ENCODE results near the gene NOSTRIN.
"Not testable (repeated sequence)": the region's sequence is repeated elsewhere in the genome, so short reads cannot be mapped to it uniquely, and the experiment has no call there.

Gene NOSTRIN

GRCh38 chr2:168801961-168802858 lies at the start of gene NOSTRIN:
NOSTRIN (plus strand) TSS chr2:168802637; CDS start chr2:168802647, 10 bp downstream.
- no peak for DNase-seq (ENCODE audit: low read depth)

- no peak for DNase-seq (ENCODE audit: low read depth)
Observed at GRCh38 chr2:168753765-168754329, 48.6 kb upstream of the NOSTRIN start.

GRCh38 chr2:168757223-168757622 lies 45.2 kb upstream of the NOSTRIN start:
- no peak for DNase-seq (ENCODE audit: low read depth)

- no peak for DNase-seq (ENCODE audit: low read depth)
Observed at GRCh38 chr2:168758970-168759820, 43.2 kb upstream of the NOSTRIN start.

- no peak for DNase-seq (ENCODE audit: low read depth)
Observed at GRCh38 chr2:168765401-168765800, 37.0 kb upstream of the NOSTRIN start.

GRCh38 chr2:168766600-168766999 lies 35.8 kb upstream of the NOSTRIN start:
- DNase-seq (ENCODE audit: low read depth), result no peak

GRCh38 chr2:168767258-168767657 lies 35.2 kb upstream of the NOSTRIN start:
- no peak for DNase-seq (ENCODE audit: low read depth)

- not testable (repeated sequence) for DNase-seq (ENCODE audit: low read depth)
Observed at GRCh38 chr2:168768357-168768756, 34.1 kb upstream of the NOSTRIN start.

- no peak for DNase-seq (ENCODE audit: low read depth)
Observed at GRCh38 chr2:168770796-168771195, 31.6 kb upstream of the NOSTRIN start.

GRCh38 chr2:168772704-168773103 lies 29.7 kb upstream of the NOSTRIN start:
- no peak for DNase-seq (ENCODE audit: low read depth)

GRCh38 chr2:168773128-168773527 lies 29.3 kb upstream of the NOSTRIN start:
- DNase-seq (ENCODE audit: low read depth), result no peak

- DNase-seq (ENCODE audit: low read depth), result no peak
Observed at GRCh38 chr2:168773719-168774521, 28.5 kb upstream of the NOSTRIN start.

GRCh38 chr2:168775837-168776236 lies 26.6 kb upstream of the NOSTRIN start:
- no peak for DNase-seq (ENCODE audit: low read depth)

GRCh38 chr2:168780669-168781071 lies 21.8 kb upstream of the NOSTRIN start:
- no peak for DNase-seq (ENCODE audit: low read depth)

GRCh38 chr2:168781191-168781817 lies 21.1 kb upstream of the NOSTRIN start:
- DNase-seq (ENCODE audit: low read depth), result no peak

GRCh38 chr2:168782271-168782670 lies 20.2 kb upstream of the NOSTRIN start:
- no peak for DNase-seq (ENCODE audit: low read depth)

- DNase-seq (ENCODE audit: low read depth), result no peak
Observed at GRCh38 chr2:168784993-168785392, 17.4 kb upstream of the NOSTRIN start.

- DNase-seq (ENCODE audit: low read depth), result no peak
Observed at GRCh38 chr2:168787098-168787781, 15.2 kb upstream of the NOSTRIN start.

GRCh38 chr2:168787782-168788376 lies 14.6 kb upstream of the NOSTRIN start:
- DNase-seq (ENCODE audit: low read depth), result no peak

GRCh38 chr2:168789776-168790175 lies 12.7 kb upstream of the NOSTRIN start:
- no peak for DNase-seq (ENCODE audit: low read depth)

All from stimulated activated CD8-positive, alpha-beta memory T cell treated with anti-CD3 and anti-CD28 coated beads, Interleukin-4, amount 100 ng/mL, for 24 hours (primary cell).